Islet of Langerhans (tissue), 1 donor: ENCODE results near the gene SLC6A11.

Source experiments
- FAIRE-seq: peaks from one replicate; lab custom pipeline; 2011; peaks lifted over from hg19 to GRCh38; lab: Jason Lieb, UNC

Gene SLC6A11

DNA sequence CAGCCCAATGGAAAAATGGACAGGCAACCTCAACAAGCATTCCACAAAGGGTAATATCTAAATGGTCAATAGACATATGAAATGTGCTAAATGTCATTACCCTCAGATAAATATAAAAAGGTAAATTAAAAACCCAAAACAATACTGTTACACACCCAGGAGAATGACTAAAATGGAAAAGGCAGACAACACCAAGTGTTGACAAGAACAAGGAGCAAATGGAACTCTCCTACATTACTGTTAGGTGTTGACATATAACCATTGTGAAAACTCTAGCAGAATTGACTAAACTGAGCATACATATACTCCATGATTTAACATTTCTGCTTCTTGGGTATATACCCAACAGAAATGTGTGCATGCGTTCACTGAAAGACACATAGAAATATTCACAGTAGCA is 25.3 kb upstream of the SLC6A11 start:
- FAIRE-seq, result no peak

DNA sequence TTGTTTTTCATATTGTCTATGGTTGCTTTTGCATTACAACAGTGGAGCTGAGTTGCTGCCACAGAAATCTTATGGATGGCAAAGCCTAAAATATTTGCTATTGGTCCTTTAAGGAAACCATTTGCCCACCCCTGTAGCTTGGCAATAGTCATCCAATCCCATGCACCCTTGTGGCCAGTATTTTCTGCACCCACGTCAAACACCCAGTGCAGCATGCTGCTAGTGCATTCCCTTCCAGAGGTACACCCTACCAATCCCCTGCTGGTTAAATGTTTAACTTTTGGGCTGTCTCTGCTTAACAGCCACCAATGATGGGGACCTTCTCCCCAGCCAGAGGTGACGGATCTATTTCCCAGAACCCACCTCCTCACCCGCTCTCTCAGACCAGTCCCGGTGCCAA is 23.8 kb upstream of the SLC6A11 start:
- no peak for FAIRE-seq

DNA sequence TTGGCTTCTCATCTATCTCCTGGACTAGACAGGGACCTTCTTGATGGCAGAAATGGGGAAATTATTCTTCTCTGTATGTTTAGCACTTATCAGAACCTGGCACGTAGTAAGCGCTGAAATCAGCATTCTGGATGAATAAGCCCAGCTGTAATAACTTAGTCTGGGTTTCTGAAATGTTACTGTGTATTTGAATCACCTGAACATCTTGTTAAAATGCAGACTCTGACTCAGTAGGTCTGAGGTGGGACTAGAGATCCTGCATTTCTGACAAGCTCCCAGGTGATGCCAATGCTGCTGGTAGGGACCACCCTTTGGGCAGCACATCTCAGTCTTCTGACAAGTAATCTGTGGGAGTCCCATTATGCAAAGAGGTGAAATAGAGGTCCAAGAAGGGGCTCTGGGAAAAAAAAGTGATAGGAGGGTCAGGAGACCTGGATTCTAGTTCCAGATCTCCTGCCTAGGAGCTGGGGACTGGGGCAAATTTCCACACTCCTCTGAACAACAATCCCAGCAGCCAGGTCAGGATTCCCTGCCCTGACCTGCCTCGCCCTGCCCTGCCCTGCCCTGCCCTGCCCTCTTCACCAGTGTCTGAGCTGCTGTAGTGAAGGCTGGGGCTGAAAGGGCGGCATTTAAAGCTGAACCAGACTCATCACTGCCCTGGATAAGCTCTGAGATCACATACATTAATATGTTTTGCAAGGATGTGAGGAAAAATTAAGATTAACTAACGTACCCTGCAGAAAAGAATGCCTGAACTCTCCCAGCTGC is 17.2 kb upstream of the SLC6A11 start:
- no peak for FAIRE-seq

DNA sequence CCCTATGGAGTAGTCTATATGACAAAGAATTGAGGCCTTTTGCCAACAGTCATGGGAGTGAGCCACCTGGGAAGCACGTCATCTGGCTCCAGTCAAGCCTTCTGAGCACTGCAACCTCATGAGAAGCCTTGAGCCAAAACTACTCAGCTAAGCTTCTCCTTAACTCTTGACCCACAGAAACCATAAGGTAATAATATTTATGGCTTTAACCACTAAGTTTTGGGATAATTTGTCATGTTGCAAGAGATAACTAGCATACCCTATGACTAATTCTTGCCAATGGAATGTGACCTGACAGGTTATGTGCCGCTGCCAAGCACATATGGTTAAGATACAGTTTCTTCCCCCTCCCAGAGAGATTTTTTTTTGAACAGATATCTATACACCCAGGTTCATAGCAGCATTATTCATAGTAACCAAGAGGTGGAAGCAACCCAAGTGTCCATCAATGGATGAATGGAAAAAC is 11.8 kb upstream of the SLC6A11 start:
- no peak for FAIRE-seq

DNA sequence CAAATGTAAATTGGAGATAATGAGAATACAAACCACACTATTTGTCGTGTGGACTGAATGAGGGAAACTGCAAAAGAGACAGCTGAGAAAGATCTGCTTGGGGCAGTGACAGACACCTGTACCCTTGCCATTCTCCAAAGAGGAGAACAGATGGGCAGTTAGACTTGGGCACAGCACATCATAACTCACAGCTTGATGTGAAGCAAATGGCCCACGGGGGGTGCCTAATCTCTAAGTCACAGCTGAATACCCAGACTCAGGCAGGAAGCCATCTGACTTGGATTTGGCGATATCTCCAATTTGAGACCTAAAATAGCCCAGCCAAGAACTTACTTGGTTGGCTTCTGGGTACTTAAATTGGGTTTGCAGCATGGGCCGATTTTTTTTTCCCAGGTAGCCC is 10.0 kb upstream of the SLC6A11 start:
- FAIRE-seq, result no peak

DNA sequence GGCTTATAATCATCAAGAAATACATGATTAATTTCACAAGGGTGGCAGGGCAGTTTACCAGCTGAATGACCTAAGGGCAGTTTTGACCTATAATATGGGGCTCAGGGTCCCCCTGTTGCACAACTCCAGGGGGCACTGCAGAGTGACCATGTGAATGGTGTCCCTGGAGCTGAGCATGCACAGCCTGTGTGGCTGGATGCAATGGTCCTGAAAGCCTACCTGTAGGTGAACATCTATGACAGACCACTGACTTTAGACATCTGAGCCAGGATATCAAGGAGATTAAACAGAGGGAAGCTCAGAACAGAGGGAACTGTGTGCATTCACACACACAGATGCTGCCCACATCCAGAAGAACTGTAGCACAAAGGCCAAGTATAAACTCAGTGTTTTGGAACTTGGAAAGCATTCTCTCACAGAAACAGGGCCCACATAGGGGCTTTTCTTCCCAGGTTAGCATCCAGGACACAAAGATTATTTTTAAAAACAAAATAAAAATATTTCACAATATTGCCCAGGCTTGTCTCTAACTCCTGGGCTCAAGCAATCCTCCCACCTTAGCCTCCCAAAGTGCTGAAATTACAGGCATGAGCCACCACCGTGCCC is 7.8 kb upstream of the SLC6A11 start:
- FAIRE-seq, result no peak

DNA sequence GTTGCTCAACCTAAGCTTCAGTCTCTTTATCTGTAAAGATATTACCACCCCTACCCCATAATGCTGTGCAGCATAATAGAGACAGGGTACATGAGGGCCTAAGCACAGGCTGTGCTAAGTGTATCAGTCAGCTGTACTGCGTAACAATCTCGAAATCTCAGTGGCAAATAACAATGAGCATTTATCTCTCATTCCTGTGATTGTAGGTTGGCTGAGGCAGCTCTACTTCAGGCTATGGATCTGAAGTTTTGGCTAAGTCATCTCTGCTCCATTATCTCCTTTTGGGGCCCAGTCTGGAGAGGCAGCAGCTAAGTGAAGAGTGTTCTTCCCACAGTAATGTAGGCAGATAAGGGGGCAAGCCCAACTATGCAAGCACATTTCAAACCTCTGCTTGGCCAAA is 7.1 kb upstream of the SLC6A11 start:
- no peak for FAIRE-seq

DNA sequence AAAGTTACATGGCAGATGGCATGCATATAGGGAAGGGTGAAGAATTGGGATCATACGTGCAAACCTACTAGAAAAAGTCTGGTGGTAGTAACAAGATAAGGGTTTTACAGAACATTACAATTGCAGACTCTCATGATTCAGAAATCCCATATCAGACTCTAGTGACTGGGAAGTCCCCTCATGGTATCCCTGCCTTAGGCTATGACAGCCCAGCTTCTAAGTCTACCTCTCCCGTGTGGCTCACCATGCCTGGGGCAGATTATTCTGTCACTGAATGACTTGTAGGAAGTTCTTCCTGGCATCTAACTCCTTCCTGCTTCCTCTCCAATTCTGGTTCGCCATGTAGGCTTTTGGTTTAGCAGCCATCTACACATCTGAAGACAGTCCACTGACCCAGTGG is 5.7 kb upstream of the SLC6A11 start:
- FAIRE-seq, result no peak

DNA sequence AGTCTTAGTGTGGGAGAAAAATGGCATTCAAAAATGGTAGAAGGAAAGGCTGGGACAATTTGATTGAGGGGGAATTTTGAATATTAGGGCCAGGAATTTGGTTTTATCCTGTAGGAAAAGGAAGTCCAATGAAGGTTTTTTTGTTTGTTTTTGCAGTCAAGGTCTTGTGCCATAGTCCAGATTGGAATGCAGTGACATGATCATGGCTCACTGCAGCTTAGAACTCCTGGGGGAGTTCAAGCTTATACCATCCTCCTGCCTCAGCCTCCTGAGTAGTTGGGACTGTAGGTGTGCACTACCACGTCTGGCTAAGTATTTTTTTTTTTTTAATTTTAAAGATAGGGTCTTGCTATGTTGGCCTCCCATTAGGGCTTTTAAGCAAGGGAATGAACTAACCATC is 2.6 kb upstream of the SLC6A11 start:
- no peak for FAIRE-seq

DNA sequence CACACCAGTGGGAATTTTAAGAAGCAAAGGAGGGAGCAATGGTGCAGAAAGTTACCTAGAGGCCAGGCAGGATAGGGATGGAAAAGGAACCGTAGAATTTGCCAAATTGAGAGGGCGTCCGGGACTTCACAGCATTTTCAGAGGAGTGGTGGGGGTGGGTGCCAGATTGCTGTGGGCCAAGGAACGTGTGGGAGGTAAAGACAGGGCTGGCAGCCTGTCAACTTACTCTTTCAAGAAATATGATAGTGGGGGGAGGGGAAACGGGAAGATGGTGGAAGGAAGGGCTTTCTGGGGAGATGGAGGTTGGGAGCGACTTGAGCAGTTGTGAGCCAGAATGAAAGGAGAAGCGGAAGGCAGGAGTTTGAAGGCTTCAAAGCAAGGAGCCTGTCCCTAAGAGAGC is 1.4 kb upstream of the SLC6A11 start:
- FAIRE-seq, result no peak

DNA sequence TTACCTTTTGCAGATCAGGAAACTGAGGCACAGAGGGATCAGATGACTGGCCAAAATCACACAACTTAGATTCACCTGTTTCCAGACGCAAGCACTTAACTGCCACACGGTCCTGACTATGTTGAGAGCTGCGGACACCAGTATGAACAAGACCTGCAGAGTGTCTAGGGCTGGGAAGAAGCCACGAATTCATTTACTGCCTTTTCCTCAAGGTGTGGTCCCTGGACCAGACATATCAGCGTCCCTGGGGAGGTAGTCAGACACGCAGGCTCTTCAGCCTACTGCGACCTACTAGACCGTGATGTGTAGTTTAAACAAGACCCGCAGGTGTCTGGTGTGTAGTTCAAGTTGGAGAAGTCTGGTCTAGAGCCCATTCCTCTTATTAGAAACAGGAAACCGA is 541 bp upstream of the SLC6A11 start:
- FAIRE-seq, result no peak

DNA sequence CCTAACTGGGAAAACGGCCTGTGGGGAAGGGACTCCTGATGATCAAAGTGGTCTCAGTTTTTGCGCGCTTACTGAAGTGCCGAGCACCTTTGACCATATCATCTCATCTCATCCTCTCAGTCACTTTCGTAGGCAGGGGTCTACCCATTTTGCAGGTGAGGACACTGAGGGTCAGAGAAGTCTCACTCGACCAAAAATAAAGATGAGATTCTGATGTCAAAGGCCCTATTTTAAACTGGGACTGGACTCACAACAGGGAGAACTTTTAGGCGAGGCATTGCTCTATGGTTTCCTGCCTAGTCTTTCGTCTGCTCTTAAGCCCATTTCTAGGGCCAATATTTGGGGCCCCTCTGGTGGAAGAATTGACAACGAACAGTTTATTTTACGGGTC is 830 bp downstream of the SLC6A11 start:
- FAIRE-seq, result no peak

DNA sequence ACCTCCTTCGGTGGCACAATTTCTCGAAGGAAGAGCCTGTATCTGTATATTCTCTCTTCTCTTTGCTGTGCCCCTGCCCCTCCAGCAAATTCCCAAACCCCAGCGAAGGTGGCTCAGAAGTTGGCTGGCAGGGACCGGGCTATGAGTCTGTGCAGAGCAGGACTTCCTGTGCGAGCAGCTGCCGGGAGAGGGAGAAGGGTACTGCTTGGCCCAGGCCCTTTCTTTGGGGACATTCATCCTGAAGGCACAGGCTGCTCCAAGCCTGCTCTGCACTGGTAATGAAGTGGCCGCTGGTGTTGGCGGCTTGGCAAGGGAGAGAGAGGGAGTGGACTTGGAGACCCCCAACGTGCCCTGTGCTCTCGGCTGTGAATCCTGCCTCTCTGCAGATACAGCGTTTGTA is 1.5 kb downstream of the SLC6A11 start:
- no peak for FAIRE-seq

DNA sequence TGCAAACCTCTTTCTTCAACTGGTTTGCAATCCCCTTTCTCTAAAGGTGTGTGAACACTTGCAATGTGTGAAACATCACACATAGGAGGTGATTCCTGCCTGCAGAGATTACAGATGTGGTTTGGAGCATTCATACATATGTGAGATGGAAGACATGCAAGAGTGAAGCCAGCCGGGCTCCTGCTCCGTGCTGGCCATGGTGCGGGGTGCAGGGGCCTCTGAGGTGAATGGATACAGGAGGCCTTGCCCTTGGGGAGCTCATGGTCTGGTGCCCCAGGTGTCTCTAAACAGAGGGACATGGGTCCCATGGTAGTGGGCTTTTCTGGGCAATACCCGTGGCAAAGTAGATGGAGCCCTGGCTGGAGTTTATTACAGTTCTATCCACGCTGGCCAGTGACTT is 6.0 kb downstream of the SLC6A11 start:
- FAIRE-seq, result no peak

DNA sequence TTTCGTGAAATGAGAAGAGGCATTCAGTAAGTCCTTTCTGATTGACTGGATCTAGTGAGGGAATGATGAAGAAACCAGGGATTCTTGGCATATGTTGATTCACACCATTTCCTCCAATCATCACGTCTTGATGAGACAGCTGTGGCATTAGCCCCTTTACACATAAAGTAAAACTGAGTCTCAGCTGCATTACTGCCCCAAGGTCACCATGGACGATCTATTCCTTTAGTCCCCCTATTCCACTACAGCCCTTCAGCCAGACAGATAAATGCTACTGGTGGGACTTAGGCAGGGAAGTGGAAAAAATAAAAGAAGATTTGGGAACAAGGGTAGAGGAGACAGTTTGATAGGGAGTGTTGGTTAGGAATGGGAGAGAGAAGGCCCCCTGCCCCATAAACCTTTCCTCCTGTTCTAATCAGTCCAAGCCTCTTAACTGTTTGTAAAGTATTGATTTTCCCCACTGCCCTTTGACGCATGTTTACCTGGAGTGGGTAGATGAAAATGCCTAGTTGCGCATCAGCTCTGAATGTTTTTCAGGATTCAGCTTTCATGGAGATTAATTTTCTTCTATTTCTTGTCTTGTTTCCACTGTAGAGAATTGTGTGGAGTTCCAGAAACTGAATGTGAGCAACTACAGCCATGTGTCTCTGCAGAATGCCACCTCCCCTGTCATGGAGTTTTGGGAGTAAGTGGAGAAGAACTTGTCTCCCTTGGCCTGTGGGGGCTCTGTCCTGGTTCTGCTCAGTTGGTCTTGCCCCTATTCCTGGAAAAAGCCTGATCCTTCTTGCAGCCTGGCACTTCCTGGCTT is 6.9 kb downstream of the SLC6A11 start:
- no peak for FAIRE-seq

DNA sequence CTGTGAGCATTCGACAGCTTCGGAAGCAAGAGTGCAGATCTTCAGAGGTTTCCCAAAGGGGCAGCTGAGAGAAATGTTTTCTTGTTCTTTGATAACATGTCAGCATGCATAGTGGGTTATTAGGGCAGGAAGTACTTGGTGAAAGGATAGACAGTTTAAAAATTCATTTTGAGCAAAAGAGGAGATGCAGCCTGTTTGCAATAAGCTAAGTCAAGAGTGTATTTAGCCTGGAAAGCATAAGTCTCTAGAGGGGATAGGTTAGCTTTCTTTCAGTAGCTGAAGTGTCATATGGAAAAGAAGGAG is 7.4 kb downstream of the SLC6A11 start:
- no peak for FAIRE-seq

DNA sequence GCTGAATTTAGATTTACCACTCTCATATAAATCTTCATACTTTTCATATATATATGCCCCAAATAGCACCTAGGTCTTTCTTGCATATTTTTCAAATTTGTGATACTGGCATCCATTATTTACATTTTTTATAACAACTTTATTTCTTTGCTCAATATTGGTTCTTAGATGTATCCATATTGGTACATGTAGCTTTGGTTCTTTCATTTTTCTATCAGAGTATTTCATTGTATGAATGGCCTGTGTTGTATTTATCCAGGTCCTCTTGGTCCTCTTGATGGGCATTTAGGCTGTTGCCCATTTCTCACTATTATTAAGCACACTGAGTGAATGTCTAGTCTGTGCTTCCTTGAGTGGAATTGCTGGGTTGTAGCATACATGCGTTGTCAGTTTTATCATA is 8.4 kb downstream of the SLC6A11 start:
- FAIRE-seq, result no peak

DNA sequence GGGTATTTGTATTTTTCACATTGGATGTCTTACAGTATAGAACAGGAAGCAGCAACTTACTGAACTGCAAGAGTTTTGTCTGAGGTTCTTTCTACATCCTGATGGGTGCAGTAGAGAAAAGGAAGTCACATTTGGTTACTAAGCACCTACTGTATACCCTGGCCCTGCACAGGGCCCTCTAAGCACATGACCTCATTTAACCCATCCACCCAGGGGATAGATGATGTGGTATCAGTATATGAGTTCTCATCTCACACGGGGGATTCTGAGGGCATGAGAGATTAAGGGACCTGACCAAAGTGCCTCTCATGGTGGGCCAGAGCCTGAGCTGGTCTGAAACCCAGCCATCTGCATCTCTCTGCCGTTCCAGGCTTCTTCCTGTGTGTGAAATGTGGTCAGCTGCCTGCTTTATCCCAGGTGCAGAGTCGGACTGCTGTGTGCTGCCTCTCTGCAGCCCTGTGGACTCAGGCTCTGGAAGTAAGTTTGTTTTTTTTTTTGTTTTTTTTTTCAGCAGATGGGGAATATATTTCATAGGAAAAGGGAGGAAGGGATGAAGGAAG is 17.9 kb downstream of the SLC6A11 start:
- no peak for FAIRE-seq

DNA sequence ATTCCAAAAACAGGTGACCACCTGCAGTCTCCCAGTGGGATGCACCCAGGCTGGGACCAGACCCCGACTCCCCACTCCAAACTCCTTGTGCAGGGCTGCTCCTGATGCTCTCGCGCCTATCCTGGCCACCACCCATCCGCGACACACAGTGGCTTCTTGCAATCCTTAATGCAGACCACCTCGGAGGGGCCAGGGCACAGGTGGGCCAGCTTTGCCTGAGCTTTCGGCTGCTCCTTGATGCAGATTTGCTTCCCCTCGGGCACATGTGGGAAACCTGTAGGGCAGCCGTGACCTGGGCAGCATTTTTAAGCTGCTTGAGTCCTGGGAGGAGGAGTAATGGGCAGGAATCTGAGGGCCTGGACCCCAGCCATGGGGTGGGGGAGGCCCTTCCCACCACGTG is 18.9 kb downstream of the SLC6A11 start:
- FAIRE-seq, result no peak

DNA sequence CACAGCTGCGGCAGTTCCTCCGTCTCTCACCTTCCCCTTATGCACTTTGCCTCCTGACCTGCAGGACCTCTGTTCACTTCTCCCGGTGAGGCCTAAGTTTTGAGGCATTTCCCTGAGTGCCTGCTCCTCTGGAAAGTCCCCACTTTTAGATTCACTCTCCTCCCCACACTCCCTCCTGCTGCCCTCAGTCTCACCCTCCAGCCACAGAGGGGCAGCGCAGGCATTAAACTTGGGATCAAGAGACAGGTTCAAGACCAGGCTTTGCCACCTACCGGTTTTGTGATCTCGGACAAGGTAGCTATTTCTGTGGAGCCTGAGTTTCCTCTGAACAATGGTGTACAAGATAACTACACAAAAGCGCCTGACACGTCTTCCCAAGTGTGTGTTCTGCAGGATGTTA is 19.4 kb downstream of the SLC6A11 start:
- FAIRE-seq, result no peak

DNA sequence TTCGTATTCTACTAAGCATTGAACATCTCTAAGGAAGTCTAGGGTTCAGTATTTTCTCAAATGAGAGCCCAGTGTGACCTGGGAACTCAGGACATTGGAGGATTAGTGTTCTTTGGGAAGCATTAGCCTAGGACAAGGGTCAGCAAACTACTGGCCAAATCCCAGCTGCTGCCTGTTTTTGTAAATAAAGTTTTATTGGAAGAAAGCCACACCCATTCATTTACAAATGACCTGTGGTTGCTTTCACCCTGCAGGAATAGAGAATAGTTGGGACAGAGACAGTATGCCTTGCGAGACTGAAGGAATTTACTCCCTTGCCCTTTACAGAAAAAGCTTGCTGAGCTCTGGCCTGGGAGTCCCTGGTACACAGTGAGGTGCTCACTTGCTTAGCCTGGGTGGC is 20.6 kb downstream of the SLC6A11 start:
- no peak for FAIRE-seq

DNA sequence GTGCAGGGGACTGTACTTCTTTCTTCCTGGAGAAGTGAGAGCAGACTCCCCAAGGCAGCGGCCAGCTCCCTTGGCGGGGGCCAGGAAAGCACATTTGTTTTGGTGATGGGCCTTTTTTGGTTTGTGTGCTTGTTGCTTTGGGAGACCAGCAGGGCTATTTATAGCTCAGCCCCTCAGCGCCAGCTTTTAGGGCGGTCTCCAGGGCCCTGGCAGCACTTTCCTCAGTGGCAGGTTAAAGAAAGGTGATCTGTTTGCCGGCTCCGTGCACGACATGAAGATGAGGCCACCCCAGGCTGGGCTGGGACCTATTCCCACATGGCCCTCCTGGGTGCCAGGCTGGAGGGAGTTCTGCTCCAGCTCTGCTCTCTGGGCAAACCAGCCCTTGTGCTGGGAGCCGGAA is 21.8 kb downstream of the SLC6A11 start:
- FAIRE-seq, result no peak

DNA sequence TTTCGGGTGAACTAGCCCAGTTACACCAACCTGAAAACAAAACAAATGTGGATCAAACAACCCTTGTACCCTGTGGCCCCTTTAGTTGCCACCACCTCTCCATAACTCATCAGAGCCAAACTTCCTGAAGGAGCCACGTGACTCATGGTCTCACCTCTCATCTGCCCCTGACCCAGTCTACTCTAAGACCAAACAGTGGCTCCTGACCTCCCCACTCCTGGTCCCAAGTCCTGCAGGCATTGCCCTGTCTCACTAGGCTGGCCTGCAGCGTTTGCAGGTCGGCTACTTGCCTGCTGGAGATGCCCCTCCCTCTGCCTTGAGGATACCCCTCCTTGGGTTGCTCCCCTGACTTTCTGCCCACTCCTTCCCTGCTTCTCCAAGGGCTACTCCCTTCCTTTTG is 23.1 kb downstream of the SLC6A11 start:
- FAIRE-seq, result no peak
